GM18873 (cell line): ENCODE data around the gene LRIT2.

Source experiments
- ATAC-seq: cut with Tn5 transposase; IDR thresholded peaks from one replicate; pipeline ENCODE4 v1.9.1; 2021; ENCODE audit warnings: mild to moderate bottlenecking, moderate library complexity, moderate number of reproducible peaks; ENCODE audit not compliant: unreplicated experiment, low FRiP score

LRIT2 gene, protein sequence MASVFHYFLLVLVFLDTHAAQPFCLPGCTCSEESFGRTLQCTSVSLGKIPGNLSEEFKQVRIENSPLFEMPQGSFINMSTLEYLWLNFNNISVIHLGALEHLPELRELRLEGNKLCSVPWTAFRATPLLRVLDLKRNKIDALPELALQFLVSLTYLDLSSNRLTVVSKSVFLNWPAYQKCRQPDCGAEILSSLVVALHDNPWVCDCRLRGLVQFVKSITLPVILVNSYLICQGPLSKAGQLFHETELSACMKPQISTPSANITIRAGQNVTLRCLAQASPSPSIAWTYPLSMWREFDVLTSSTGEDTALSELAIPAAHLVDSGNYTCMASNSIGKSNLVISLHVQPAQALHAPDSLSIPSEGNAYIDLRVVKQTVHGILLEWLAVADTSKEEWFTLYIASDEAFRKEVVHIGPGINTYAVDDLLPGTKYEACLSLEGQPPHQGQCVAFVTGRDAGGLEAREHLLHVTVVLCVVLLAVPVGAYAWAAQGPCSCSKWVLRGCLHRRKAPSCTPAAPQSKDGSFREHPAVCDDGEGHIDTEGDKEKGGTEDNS

DNA sequence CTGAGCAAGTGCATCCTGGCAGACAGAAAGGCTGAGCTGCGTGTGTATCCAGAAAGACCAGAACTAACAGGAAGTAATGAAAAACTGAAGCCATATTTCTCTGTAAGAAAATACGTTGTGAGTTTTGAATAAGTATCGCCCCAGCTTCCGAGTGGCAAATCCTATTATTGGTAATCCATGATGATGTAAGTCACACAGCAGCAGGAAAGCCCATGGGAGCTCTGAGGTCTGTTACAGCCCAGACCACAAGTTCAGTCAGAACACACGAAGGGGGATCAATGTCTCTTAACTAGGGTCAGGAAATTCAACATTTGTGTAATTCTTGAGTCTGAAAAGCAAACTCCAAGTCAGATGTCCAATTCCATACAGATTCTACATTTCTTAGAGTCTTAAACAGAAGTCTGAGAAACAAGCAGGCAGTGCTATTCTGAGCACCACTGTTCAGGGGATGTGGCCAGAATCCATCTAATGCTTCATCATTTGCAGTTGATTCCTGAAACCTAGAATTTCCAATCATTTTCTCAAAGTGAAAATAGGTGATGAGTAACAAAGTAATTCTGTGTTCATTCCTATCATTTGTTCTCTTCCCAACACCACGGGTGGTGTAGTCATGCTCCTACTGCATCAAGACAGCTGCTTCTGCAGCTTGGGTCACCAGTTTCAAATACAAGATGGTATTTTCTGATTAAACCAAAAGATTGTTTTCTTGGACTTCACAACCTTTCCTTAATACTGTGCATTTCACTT is at the start of gene LRIT2:
Gene LRIT2 (minus strand): TSS at position 118 of the 747 bp plus-strand sequence. CDS start 24 bp downstream, at position 94.
- ATAC-seq, result no peak

DNA sequence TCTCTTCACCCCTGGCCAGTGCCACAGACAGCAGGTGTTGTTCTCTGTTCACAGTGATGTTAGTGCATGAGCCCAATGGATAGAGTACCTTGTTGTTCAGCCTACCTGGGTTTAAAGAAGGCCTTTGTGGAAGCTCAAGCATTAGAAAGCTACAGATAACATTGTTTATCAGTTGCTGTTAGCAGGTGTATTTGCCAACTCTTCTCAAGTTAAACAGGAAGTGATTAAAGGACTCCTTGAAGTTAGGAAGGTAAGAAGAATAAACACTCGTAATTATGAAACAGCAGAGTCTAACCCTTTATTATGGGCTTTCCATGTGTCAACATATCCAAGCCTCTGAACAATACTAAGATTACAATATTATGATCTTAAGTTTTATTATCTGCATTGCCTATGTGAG is 45.4 kb upstream of the LRIT2 start:
- ATAC-seq, result no peak

DNA sequence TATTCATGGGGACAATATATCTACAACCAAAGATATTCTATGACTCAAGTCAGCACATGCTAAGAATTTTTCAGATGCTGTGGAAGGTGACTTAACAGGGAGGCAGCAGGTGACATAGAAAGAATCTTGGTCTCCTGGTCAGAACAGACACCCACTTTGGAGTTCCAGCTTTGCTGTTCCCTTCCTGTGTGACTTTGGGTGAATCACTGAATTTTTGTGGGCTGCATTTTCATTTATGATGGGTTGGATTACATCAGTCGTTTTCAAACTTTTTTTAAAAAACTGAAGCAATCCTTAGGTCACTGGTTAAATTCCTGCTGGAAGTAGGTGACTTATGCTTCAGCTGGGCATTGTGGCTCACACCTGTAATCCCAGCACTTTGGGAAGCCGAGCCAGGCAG is 44.4 kb upstream of the LRIT2 start:
- no peak for ATAC-seq

DNA sequence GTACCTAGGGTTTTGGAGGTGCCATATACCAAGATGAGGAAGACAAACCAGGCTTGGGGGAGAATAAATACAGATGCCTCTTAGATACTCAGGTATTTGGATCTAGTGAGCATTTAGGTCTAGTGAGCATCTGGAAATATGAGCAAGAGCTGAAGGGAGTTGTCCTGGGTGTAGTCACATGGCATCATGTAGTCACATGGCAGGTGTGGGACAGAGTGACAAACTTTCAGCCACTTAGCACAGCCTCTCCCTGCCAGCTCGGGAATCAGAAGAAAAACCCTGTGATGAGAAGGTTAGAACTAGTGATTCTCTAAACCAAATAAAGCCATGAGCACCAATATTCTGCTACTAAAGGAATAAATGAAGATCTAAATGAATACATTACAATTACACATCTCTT is 43.8 kb upstream of the LRIT2 start:
- no peak for ATAC-seq

DNA sequence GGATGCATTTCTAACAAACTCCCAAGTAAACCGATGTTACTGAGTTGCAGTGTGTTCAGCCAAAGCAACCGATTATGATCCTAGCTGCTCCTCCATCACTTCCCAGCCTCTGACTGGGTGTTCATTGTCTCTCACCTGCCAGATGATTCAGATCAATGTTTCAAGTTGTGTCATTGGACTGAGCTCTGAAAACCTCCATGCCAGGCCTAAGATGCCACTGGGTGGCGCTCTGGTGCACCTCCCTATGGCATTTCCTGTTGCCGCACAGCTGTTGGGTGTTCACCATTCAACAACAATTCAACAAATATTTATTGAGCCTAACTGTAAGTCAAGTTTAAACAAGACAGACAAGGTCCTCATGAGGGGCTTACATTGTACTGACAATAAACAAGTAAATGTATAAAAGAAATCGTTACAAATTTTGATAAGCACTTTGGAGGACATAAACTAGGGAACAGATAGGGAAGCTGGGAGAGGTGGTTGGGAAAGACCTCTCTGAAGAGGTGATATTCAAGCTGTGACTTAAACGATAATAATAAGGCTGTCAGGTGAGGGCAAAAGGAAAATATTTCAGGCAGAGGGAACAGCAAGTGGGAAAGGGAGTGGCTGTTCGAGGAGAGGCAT is 42.3 kb upstream of the LRIT2 start:
- no peak for ATAC-seq

DNA sequence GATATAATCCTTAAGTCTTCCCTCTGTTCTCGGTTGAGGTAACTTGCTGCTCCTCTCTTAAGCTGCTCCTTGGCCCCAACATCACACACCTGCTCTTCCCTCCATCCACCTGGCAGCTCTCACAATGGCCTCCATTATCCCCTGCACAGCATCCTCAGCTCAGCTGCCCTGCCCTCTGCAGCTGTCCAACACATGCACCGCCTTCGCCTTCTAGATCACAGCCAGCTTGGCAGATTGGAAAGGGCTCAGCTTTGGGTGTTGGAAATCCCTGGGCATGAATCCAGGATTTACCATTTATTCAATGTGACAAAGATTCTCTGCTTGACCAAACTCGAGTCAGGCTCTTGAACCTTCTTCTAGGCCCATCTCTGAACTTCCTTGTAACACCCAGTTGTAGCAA is 40.1 kb upstream of the LRIT2 start:
- ATAC-seq, result no peak

DNA sequence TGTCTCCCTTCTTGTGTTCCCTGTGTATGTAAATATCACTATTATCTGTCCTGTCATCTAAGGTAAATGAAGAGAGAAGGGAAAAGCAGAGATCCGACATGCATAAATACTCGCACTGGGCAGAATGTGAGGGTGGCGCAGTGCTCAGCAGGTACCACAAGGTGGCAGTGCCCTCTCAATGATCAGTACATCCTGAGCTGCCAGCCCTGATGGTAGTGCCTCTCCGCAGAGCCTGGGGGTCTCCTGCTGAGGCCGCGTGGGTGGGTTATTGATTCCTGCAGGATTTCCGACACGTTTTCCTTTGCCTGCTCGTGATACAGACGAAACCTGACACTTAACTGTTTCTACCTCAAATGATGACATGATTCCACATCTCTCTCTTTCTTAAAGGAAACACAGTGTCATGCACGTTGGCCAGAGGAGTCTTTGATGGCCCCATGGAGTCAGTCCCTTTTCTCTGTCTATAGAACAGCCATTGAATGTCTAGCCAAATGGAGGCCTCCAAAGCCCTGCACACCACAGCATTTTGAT is 39.3 kb upstream of the LRIT2 start:
- peak; percentile 77 for ATAC-seq

DNA sequence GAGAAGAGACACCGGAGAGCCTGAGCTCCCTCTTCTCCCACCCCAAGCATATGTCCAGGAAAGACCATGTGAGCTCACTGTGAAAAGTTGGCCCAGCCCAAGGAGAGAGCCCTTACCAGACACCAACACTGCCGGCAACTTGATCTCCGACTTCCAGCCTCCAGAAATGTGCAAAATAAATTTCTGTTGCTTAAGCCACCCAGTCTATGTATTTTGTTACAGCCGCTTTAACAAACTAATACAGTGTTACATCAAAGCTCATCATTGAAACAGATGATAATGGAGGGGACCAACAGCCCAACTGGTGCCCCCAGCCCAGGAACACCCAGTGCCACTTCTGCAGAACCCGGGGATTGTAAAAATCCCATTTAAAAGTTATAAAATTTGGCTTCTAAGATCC is 38.4 kb upstream of the LRIT2 start:
- ATAC-seq, result no peak

DNA sequence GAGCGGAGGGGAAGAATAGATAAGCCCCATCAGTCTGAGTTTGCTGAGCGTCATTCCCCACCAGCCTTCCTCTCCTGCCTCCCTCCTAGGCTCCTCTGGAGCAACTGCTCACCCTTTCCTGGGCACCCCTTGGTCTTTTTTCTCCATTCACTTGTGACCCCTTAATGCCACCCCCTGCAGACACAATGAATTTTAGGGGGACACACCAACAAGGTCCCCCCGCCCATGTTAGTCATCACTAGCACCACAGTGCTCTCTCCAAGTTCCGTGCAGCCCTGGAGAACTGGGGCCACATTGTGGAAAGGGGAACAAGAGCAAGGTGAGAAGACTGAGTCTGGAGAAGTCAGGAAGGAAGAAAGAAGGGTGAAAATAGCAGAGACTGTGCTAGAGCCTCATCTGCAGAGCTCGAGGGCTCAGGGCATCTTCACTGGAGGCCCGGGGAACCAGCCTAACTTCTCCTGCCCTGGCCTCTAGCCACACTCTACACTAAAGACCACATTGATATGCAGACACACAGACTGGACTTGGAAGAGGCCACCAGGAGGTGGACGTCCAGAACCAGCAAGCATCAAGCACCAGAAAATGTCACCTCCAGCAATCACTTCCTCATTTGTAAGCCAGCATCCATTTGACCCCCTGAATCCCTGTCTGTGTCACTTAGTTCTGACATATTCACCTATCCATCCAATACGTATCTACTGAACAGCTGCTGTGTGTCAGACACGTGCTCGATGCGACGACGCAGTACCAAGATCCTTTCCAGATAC is 37.0 kb upstream of the LRIT2 start:
- no peak for ATAC-seq

DNA sequence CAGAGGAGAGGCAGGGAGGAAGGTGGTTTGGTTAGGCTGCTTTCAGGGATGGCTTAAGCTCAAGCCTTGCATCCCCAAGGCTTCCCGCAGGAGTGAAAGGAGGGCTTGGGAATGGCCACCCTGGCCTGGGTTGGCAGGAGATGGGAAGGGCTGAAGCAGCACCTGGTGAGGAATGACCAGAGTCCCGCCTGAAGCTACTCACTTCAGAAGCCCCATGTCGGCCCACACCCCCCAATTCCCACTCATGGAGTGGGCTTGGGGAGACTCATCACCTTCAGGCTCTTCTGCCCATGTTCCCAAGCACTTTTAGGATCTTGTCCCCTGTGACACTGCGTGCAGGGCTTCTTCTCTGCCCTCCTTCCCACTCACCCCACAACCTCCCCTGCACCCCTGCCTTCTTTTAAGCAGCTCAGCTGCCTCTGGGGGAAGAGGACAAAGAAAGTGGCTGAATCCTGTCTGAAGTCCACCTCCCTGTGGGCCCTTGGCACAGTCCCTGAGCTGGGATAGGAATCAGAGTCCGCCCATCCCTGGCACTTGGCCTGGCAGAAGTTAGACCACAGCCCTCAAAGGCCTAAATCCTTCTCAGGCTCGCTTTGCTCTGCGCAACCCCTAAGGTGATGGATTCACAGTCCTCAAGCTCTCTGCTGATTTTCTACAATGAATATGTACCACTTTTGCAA is 36.0 kb upstream of the LRIT2 start:
- ATAC-seq, result no peak

DNA sequence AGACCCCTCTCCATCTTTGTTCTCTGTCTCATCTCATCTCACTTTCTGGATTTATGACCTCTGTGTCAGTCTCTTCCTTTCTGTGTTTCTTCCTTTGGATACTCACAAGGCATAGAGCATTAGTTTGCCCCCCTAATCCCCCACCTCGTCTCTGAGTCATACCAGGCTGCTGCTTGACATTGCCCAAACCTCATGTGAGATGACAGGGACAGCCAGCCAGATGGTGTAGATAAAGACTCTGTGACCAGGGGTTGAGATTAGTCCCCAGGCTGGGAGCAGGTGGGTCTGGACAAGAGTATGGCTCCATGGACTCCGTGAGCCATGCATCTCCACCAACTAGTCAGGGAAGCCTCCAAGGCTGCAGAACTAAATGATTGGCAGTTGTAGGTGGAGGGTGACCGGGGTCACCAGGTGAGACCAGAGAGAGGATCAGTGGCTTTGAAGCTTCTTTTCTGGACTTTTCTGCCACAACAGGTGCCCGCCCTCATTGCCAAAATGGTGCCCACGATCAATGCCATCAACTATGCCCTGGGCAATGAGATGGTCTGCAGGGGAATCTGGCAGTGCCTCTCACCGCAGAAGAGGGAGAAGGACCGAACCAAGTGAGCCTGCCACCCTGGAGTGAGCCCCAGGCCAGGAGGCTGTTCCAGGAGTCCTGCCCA is 32.8 kb upstream of the LRIT2 start:
- ATAC-seq, result no peak

DNA sequence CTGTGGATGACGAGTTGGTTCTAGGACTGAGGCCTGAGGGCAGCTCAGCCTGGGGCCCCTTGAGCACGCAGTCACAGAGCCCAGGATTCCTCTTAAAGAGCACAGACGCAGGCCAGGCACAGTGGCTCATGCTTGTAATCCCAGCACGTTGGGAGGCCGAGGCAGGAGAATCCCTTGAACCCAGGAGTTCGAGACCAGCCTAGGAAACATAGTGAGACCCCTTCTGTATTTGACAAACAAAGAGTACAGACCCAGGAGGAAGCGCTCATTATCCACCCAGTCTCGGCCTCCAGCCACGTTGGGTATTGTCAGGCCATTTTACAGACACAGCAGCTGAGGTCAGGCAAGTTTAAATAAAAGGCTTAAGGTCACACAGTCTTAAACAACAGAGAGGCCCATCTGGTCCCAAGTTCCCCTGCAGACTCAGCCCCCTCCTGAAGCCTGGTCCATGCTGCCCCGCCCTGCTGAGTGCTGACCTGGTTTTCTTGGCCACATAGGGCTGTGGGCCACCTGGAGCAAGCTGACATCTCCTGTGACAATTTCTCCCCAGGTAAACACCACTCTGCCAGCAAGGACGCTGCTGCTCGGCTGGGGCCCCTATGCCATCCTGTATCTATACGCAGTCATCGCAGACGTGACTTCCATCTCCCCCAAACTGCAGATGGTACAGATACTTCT is 32.1 kb upstream of the LRIT2 start:
- no peak for ATAC-seq

DNA sequence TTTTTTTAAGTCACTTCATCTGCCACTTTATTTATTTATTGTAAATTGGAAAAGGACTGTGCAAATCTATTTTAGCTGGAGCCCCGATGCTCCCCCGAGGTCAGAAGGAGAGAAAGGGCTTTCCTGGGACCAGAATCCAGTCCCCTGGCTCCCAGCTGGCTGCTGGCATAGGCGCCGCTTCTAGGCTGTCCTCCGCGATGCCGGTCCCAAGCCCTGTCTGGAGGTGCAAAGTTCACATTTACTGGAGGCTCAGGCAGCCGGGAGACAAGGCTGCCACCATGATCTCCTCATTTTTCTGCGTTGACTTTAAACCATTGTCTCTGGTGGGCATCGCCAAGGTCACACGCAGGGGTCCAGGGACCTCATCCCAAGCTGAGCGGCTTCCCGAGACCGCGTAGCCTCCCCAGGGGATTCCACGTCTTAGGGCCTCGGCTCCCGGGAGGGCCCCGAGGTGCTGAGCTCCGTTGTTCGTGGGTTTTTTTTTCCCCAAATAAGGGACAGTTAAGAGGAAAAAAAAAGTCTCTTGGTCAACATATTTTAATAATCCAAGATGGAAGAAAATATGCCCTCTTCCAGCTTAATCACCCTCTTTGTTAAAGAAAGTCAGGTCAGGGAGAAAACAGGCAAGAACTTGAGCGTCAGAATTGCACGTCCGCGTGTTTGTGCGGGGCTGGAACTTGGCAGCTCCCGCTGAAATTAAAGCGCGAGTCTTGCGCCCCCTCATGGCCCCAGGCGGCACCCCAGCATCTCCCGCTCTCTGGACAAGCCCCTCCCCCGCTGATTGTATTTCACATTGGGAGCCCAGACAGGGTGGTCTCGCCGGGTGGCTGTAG is 31.4 kb upstream of the LRIT2 start:
- ATAC-seq, result no peak

DNA sequence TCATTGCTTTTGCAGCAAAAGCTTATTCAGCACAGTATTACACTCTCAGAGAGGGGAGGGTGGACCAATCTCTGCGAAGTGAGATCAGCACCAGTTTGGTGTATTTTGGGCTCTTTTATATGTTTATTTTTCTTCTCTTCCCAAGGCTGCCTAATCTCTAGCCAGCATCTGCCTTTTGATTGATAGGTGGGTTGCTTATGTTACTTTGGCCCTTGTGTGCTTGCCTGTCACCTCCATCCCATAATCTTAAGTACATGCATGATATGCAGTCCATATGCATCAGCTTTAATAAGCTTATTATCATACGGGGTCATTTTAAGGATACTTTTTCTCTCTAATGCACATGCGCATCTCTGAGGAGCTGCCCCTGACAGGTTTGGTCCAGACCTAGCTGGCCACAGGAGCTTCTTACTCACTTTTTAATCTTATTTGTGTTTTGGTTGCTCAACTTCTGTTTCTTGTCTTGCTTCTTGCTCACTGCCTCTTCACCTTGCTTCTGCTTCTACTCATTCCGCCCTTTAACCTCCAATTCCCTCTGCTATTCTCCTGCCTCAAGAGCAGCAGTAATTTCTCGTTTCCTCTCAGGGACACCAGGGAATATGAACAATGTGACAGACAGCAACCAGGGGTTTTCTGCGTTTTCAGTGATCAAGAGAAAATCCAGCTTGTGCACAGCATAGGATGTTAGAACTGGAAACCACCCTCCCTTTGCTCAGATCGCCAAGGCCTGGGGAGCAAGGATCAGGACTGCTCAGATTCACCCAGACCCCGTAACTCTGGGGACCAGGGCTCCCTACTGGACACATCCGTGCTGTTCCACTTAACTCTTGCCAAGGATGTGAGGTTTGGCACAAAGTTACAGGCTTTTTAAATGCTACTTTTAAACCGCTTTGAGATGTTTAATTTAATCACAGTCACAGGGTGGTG is 29.5 kb upstream of the LRIT2 start:
- no peak for ATAC-seq

DNA sequence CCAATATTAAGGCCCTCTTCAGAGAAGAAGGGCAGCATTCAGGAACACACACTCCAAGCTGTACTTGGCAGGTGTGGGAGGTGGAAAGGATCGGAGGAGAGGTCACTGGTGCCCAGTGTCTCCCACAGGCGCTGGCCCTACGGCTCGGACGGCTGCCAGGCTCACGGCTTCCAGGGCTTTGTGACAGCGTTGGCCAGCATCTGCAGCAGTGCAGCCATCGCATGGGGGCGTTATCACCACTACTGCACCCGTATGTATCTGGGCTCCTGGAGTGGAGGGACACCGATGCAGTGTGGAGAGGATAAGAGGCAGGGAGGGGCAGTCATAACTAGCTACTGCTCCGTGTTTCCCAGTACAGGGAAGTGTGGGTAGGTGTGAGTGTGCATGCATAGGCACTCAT is 23.4 kb upstream of the LRIT2 start:
- ATAC-seq, result no peak

DNA sequence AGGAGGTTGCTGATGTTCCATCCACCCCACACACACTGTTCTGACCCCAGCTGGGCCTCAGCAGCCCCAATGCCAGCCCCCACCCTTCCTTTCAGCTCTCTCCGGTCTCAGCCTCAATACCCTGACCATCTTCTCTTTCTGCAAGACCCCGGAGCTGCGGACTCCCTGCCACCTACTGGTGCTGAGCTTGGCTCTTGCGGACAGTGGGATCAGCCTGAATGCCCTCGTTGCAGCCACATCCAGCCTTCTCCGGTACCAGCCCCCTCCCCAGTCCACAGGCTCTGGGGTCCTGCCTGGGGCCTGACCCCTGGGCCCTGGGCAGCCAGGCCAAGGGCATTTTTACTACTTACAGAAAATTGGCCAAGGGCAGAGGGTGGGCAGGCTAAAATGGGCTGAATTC is 22.2 kb upstream of the LRIT2 start:
- ATAC-seq, result no peak
